ENCODE results near the gene TSPEAR. TPM values are rescaled to one million over a fixed set of nuclear protein-coding genes. Genes with fewer than 3 reads are reported as not detected.

TSPEAR gene
- total and polyA plus RNA-seq, 12 donors = under 0.01 to 3.4 (median 1.0) TPM; not detected in 3

DNA sequence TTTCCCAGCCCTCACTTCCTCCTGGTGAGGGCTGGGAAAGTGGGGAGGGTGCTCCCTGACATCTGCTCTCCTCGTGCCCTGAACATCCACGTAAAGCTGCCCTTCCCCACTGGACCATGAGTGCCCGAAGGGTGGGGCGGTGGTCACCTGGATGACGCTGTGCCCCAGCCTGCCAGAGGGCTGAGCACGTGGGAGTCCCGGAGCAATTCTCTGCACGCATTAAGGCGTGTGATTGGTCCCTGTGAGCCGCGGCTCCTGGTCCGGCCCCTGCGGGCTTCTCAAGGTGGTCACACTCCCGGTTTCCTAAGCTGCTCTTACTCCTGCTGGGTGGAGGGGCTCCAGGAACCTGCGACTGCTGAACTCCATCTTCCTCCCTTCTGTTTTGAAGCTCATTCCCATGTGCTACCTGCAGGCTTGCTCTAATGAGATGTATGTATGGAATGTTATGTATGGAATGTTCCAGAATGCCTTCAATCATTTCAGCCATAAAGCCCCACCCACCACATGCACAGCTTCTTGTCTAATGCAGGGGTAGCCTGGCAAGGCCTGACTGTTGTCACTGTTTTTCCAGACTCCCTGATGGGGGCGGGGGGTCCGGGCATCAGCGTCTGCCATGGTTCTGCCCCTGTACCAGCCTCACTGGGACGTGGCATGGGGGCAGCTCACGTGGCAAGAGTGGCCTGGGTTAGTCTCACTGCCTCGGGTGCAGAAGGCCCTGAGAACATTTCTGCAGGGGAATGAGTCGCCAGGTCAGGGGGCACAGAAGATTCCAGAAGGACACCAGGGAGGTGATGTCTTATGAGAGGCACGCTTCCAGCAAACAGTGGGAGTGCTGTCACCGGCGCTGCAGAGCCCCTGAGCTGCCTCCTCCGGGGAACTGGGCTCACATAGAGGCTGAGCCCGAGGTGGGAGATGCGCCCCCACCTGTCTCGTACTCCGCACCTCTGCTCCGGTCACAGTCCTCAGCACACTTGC is 190.8 kb downstream of the TSPEAR start:
- DNase-seq (peak in 1 of 2 donors; percentile 4), ATAC-seq (no peak)
- no peaks in the 10 kb centered on the region for H3K36me3 ChIP-seq
- H3K27ac ChIP-seq = no peak overlapping the region
- 86 to 90% methylated on average over 31 of the region's 31 CpGs for WGBS, 2 donors
- no peak overlapping the region for H3K4me3 ChIP-seq
- intact Hi-C loops (cut with DNase I) = no loop called here
- H3K27me3 ChIP-seq = peaks cover 0 to 38% (median 8%) of the 10 kb centered on the region in 7 donors
- H3K4me1 ChIP-seq = no peaks in the 10 kb centered on the region
- H3K9me3 ChIP-seq = no peaks in the 10 kb centered on the region
- TF ChIP-seq CTCF (IDR thresholded peaks at IDR 0.05) = no peak

- ATAC-seq (no peak), DNase-seq (peak in 1 of 2 donors; percentile 4)
- no peak overlapping the region for H3K4me3 ChIP-seq
- WGBS, 2 donors = 90 to 91% methylated on average over 28 of the region's 28 CpGs
- no peak for TF ChIP-seq CTCF (IDR thresholded peaks at IDR 0.05)
- H3K9me3 ChIP-seq = no peaks in the 10 kb centered on the region
- H3K27me3 ChIP-seq = peaks cover 0 to 36% (median 8%) of the 10 kb centered on the region in 7 donors
- intact Hi-C loops (cut with DNase I) = loop anchor here in 4 of 10 donors (5.0 to 10.0 kb wide), 3 partner anchors 218 to 275 kb away; no protein-coding TSS in a partner anchor
- H3K27ac ChIP-seq = no peak overlapping the region
- H3K4me1 ChIP-seq = no peaks in the 10 kb centered on the region
- no peaks in the 10 kb centered on the region for H3K36me3 ChIP-seq
Measured at GRCh38 chr21:44519346-44520325, 191.7 kb downstream of the TSPEAR start.

DNA sequence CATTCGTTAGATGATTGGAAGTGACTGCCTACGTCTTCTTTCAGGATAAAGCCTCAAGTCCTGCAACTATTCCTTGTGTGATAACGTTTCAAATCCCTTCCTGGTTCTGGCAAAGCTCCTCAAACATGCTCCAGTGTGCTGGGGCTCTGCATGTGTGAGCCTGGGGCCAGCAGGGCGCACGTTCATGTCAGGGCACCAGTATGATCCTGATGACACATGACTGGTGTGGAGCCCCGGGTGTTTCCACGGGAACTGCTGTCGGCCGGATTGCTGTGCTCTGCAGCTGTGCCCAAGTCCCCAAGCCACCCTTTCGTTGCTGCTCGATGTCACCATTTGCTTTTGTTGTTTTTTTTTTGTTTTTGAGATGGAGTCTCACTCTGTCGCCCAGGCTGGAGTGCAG is 192.7 kb downstream of the TSPEAR start:
- no peaks in the 10 kb centered on the region for H3K9me3 ChIP-seq
- no peaks in the 10 kb centered on the region for H3K4me1 ChIP-seq
- intact Hi-C loops (cut with DNase I) = loop anchor here in 4 of 10 donors (5.0 to 10.0 kb wide), 3 partner anchors 219 to 276 kb away; no protein-coding TSS in a partner anchor
- peaks cover 0 to 29% (median 8%) of the 10 kb centered on the region in 7 donors for H3K27me3 ChIP-seq
- H3K4me3 ChIP-seq = no peak overlapping the region
- H3K27ac ChIP-seq = no peak overlapping the region
- WGBS, 2 donors = 73 to 74% methylated on average over 12 of the region's 12 CpGs
- no peak for TF ChIP-seq CTCF (IDR thresholded peaks at IDR 0.05)
- no peak for ATAC-seq
- DNase-seq = no peak
- no peaks in the 10 kb centered on the region for H3K36me3 ChIP-seq
